OCI-LY3 (cell line): ENCODE data around the gene PEX10.

ENCODE experiments used
- EZH2phosphoT487 ChIP-seq: fragments of 200-600 bp; shearing (Covaris generic); IDR thresholded peaks from 2 replicates; pipeline ENCODE4 v1.6.1; 2018; ENCODE audit warnings: antibody characterized with exemption, mixed run types, low read depth
- TF ChIP-seq, protein P1 (sequence below): fragments of 200-600, 300-600 bp; sonication (generic); IDR thresholded peaks from 2 replicates; pipeline ENCODE4 v1.5.1; 2014; ENCODE audit warnings: antibody characterized with exemption, low read length, low read depth

GRCh38 chr1:2459757-2460156 lies 47.4 kb upstream of the PEX10 start:
- TF ChIP-seq, protein P1, sequence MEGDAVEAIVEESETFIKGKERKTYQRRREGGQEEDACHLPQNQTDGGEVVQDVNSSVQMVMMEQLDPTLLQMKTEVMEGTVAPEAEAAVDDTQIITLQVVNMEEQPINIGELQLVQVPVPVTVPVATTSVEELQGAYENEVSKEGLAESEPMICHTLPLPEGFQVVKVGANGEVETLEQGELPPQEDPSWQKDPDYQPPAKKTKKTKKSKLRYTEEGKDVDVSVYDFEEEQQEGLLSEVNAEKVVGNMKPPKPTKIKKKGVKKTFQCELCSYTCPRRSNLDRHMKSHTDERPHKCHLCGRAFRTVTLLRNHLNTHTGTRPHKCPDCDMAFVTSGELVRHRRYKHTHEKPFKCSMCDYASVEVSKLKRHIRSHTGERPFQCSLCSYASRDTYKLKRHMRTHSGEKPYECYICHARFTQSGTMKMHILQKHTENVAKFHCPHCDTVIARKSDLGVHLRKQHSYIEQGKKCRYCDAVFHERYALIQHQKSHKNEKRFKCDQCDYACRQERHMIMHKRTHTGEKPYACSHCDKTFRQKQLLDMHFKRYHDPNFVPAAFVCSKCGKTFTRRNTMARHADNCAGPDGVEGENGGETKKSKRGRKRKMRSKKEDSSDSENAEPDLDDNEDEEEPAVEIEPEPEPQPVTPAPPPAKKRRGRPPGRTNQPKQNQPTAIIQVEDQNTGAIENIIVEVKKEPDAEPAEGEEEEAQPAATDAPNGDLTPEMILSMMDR, result no peak
- TF ChIP-seq EZH2phosphoT487, result no peak
